K562 (cell line): Measurements from ENCODE around the gene NCOA4.

Experiments
- CHD4 ChIP-seq: fragments of 200-600 bp; sonication (generic); IDR thresholded peaks from 3 replicates; pipeline ENCODE4 v1.6.1; 2012; ENCODE audit warnings: low read depth, mild to moderate bottlenecking, mixed read lengths, low read length, inconsistent platforms; ENCODE audit not compliant: insufficient read depth, insufficient replicate concordance, poor library complexity, severe bottlenecking
- TCF7 ChIP-seq: sonication (generic); IDR thresholded peaks from 2 replicates; pipeline ENCODE4 v1.6.1; 2016; ENCODE audit warnings: antibody characterized with exemption, borderline replicate concordance
- ZBTB1 ChIP-seq: sonication (generic); formaldehyde crosslinking; IDR thresholded peaks from 2 replicates; pipeline ENCODE4 v1.8.1; 2023; ENCODE audit warnings: missing genetic modification reagents, low read depth, mild to moderate bottlenecking, borderline replicate concordance
- ZBTB34 ChIP-seq: fragments of 250-450 bp; sonication (Bioruptor Pico); IDR thresholded peaks from 2 replicates; pipeline ENCODE4 v1.8.0; 2021; ENCODE audit warnings: mild to moderate bottlenecking, moderate library complexity
- ZBTB40 ChIP-seq, 2 experiments: fragments of 450-650 bp in 1 of 2; sonication (generic) in 1 of 2; formaldehyde crosslinking in 1 of 2; IDR thresholded peaks; 2 replicates each; pipeline versions ENCODE4 v1.7.1 to v1.9.0; 2016 to 2022; ENCODE audit warnings: inconsistent platforms in 1 of 2, mild to moderate bottlenecking in 1 of 2, missing genetic modification reagents in 1 of 2
- ZC3H11A ChIP-seq: IDR thresholded peaks from 2 replicates; pipeline ENCODE4 v1.6.1; 2012; ENCODE audit warnings: low read depth, low read length, improper control_type of control experiment
- ZNF24 ChIP-seq: fragments of 450-650 bp; IDR thresholded peaks from 2 replicates; pipeline ENCODE4 v1.6.1; 2016
- TF ChIP-seq, protein P1 (sequence below): sonication (generic); formaldehyde crosslinking; IDR thresholded peaks from 2 replicates; pipeline ENCODE4 v1.8.0; 2023; ENCODE audit warnings: mild to moderate bottlenecking, missing genetic modification reagents

GRCh38 chr10:46064269-46064817, 33.9 kb upstream of the NCOA4 start:
- TF ChIP-seq ZNF24 (no peak), TCF7 (no peak), ZBTB40 (IDR thresholded peaks at IDR 0.05) (no peak), ZBTB40 (CRISPR knock-in tag; IDR thresholded peaks at IDR 0.05) (no peak), CHD4 (no peak), ZBTB1 (CRISPR knock-in tag) (no peak), ZC3H11A (no peak), ZBTB34 (CRISPR knock-in tag) (no peak)
- TF ChIP-seq, protein P1, sequence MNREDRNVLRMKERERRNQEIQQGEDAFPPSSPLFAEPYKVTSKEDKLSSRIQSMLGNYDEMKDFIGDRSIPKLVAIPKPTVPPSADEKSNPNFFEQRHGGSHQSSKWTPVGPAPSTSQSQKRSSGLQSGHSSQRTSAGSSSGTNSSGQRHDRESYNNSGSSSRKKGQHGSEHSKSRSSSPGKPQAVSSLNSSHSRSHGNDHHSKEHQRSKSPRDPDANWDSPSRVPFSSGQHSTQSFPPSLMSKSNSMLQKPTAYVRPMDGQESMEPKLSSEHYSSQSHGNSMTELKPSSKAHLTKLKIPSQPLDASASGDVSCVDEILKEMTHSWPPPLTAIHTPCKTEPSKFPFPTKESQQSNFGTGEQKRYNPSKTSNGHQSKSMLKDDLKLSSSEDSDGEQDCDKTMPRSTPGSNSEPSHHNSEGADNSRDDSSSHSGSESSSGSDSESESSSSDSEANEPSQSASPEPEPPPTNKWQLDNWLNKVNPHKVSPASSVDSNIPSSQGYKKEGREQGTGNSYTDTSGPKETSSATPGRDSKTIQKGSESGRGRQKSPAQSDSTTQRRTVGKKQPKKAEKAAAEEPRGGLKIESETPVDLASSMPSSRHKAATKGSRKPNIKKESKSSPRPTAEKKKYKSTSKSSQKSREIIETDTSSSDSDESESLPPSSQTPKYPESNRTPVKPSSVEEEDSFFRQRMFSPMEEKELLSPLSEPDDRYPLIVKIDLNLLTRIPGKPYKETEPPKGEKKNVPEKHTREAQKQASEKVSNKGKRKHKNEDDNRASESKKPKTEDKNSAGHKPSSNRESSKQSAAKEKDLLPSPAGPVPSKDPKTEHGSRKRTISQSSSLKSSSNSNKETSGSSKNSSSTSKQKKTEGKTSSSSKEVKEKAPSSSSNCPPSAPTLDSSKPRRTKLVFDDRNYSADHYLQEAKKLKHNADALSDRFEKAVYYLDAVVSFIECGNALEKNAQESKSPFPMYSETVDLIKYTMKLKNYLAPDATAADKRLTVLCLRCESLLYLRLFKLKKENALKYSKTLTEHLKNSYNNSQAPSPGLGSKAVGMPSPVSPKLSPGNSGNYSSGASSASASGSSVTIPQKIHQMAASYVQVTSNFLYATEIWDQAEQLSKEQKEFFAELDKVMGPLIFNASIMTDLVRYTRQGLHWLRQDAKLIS (CRISPR knock-in tag), result no peak
